ENCODE data around the gene RSBN1L. TPM values are rescaled to one million over a fixed set of nuclear protein-coding genes. Genes with fewer than 3 reads are reported as not detected.
"Not testable (repeated sequence)": the region's sequence is repeated elsewhere in the genome, so short reads cannot be mapped to it uniquely, and the experiment has no call there.

RSBN1L gene
- total RNA-seq, 1 experiment from 2014 or later = 23.2 TPM

DNA sequence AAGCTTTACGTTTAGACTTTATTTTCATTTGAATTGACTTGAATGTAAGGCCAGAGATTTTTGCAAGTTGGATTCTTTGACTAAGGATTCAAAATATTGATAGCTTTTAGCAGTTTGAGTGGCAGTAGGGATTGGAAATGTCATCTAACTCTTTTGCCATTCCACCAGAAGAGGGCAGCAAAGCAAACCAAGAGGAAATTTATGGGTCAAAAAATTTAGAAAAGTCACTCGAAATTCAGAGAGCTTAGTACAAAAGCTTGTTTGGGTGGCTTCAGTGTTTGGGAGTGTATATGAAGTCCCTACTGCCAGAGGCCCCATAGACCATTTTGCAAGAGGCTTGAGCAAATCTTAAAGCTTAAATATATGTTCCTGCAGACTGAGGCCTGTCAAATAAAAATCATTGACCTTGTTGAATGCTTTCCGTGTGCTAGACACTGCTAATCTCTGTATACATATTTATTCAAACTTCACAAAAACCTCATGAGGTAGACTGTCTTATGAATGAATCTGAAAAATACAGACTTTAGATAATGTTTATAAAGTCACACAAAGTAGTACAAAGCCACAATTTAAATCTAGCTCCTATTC lies 44.6 kb upstream of the RSBN1L start:
- DNase-seq (ENCODE audit: low spot score) = peak; percentile 58
- intact Hi-C loops (cut with micrococcal nuclease; ENCODE audit: unreplicated experiment) = loop anchor here (10.0 kb wide), 2 partner anchors 217 to 363 kb away; no protein-coding TSS in a partner anchor
- CTCF ChIA-PET = interaction anchor here (0.7 to 1.3 kb wide), 5 partner anchors 45 to 147 kb away, joined by 3 to 7 read pairs (median 3); partner anchors contain the start of genes PHTF2 and TMEM60
- H3K9me3 ChIP-seq (ENCODE audit: low read depth, low read length, poor library complexity, severe bottlenecking) = no peaks in the 10 kb centered on the region
- no peak overlapping the region for H3K4me3 ChIP-seq (ENCODE audit: low read depth, low read length, poor library complexity, severe bottlenecking)
- BruUV-seq (replicated peaks) = no TSS peak
- H3K4me1 ChIP-seq (ENCODE audit: insufficient read depth, low read length, poor library complexity, severe bottlenecking) = no peaks in the 10 kb centered on the region
- TF ChIP-seq, protein P1, sequence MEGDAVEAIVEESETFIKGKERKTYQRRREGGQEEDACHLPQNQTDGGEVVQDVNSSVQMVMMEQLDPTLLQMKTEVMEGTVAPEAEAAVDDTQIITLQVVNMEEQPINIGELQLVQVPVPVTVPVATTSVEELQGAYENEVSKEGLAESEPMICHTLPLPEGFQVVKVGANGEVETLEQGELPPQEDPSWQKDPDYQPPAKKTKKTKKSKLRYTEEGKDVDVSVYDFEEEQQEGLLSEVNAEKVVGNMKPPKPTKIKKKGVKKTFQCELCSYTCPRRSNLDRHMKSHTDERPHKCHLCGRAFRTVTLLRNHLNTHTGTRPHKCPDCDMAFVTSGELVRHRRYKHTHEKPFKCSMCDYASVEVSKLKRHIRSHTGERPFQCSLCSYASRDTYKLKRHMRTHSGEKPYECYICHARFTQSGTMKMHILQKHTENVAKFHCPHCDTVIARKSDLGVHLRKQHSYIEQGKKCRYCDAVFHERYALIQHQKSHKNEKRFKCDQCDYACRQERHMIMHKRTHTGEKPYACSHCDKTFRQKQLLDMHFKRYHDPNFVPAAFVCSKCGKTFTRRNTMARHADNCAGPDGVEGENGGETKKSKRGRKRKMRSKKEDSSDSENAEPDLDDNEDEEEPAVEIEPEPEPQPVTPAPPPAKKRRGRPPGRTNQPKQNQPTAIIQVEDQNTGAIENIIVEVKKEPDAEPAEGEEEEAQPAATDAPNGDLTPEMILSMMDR (conservative IDR thresholded peaks at IDR 0.05; ENCODE audit: low read depth, low read length) = peak; percentile 72
- TF ChIP-seq EZH2 (IDR thresholded peaks at IDR 0.05; ENCODE audit: borderline replicate concordance, low read depth, low read length, poor library complexity, severe bottlenecking) = no peak
- no peaks in the 10 kb centered on the region for H3K27me3 ChIP-seq (replicated peaks; ENCODE audit: insufficient read depth, low read depth, low read length, poor library complexity)
- POLR2A ChIA-PET (ENCODE audit: low non-redundant PET) = no interaction called here
- no peaks in the 10 kb centered on the region for H3K36me3 ChIP-seq (ENCODE audit: insufficient read depth, low read length, poor library complexity, severe bottlenecking)
- H3K27ac ChIP-seq (ENCODE audit: low read depth, low read length, poor library complexity, severe bottlenecking) = no peak overlapping the region

GRCh38 chr7:77652826-77653225 lies 43.4 kb upstream of the RSBN1L start:
- H3K27ac ChIP-seq (ENCODE audit: low read depth, low read length, poor library complexity, severe bottlenecking); BruUV-seq (replicated peaks); H3K27me3 ChIP-seq (replicated peaks; ENCODE audit: insufficient read depth, low read depth, low read length, poor library complexity); H3K9me3 ChIP-seq (ENCODE audit: low read depth, low read length, poor library complexity, severe bottlenecking); POLR2A ChIA-PET (ENCODE audit: low non-redundant PET); H3K36me3 ChIP-seq (ENCODE audit: insufficient read depth, low read length, poor library complexity, severe bottlenecking); H3K4me1 ChIP-seq (ENCODE audit: insufficient read depth, low read length, poor library complexity, severe bottlenecking); DNase-seq (ENCODE audit: low spot score); H3K4me3 ChIP-seq (ENCODE audit: low read depth, low read length, poor library complexity, severe bottlenecking): not testable (repeated sequence)
- intact Hi-C loops (cut with micrococcal nuclease; ENCODE audit: unreplicated experiment) = loop anchor here (10.0 kb wide), 2 partner anchors 218 to 362 kb away; no protein-coding TSS in a partner anchor
- CTCF ChIA-PET = interaction anchor here (0.7 kb wide), 1 partner anchor 261 kb away, joined by 5 read pairs; no protein-coding TSS in a partner anchor

DNA sequence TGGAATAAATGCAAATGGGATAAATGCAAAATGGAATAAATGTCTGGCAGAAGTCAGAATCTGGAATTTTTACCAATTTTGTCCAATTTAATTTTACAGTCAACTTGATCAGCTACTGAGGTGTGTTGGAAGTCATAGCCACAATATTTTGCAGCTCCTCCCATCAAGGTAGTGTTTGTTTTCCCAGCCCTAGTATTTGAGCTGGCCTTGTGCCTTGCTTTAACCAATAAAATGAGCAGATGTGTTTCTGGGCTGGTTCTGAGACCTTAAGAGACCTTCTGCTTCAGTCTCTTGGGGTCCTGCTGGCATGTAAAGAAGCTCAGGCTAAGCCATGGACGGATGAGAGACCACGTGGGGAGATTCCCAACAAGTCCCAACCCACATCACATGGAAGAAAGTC lies 42.7 kb upstream of the RSBN1L start:
- no peaks in the 10 kb centered on the region for H3K4me1 ChIP-seq (ENCODE audit: insufficient read depth, low read length, poor library complexity, severe bottlenecking)
- POLR2A ChIA-PET (ENCODE audit: low non-redundant PET) = no interaction called here
- intact Hi-C loops (cut with micrococcal nuclease; ENCODE audit: unreplicated experiment) = loop anchor here (10.0 kb wide), 2 partner anchors 219 to 361 kb away; no protein-coding TSS in a partner anchor
- no peaks in the 10 kb centered on the region for H3K9me3 ChIP-seq (ENCODE audit: low read depth, low read length, poor library complexity, severe bottlenecking)
- TF ChIP-seq, protein P1 (conservative IDR thresholded peaks at IDR 0.05; ENCODE audit: low read depth, low read length) = no peak
- TF ChIP-seq EZH2 (IDR thresholded peaks at IDR 0.05; ENCODE audit: borderline replicate concordance, low read depth, low read length, poor library complexity, severe bottlenecking) = no peak
- DNase-seq (ENCODE audit: low spot score) = no peak
- no peak overlapping the region for H3K4me3 ChIP-seq (ENCODE audit: low read depth, low read length, poor library complexity, severe bottlenecking)
- no peaks in the 10 kb centered on the region for H3K36me3 ChIP-seq (ENCODE audit: insufficient read depth, low read length, poor library complexity, severe bottlenecking)
- no TSS peak for BruUV-seq (replicated peaks)
- no peaks in the 10 kb centered on the region for H3K27me3 ChIP-seq (replicated peaks; ENCODE audit: insufficient read depth, low read depth, low read length, poor library complexity)
- H3K27ac ChIP-seq (ENCODE audit: low read depth, low read length, poor library complexity, severe bottlenecking) = no peak overlapping the region
- CTCF ChIA-PET = no interaction called here

- no peaks in the 10 kb centered on the region for H3K9me3 ChIP-seq (ENCODE audit: low read depth, low read length, poor library complexity, severe bottlenecking)
- no peaks in the 10 kb centered on the region for H3K36me3 ChIP-seq (ENCODE audit: insufficient read depth, low read length, poor library complexity, severe bottlenecking)
- no peak overlapping the region for H3K4me3 ChIP-seq (ENCODE audit: low read depth, low read length, poor library complexity, severe bottlenecking)
- no peaks in the 10 kb centered on the region for H3K27me3 ChIP-seq (replicated peaks; ENCODE audit: insufficient read depth, low read depth, low read length, poor library complexity)
- no TSS peak for BruUV-seq (replicated peaks)
- H3K27ac ChIP-seq (ENCODE audit: low read depth, low read length, poor library complexity, severe bottlenecking) = no peak overlapping the region
- H3K4me1 ChIP-seq (ENCODE audit: insufficient read depth, low read length, poor library complexity, severe bottlenecking) = no peaks in the 10 kb centered on the region
- intact Hi-C loops (cut with micrococcal nuclease; ENCODE audit: unreplicated experiment) = loop anchor here (5.0 to 10.0 kb wide), 3 partner anchors 221 to 359 kb away; no protein-coding TSS in a partner anchor
- ChIA-PET POLR2A (ENCODE audit: low non-redundant PET) (no interaction called here), CTCF (no interaction called here)
- TF ChIP-seq EZH2 (IDR thresholded peaks at IDR 0.05; ENCODE audit: borderline replicate concordance, low read depth, low read length, poor library complexity, severe bottlenecking) = no peak
- TF ChIP-seq, protein P1 (conservative IDR thresholded peaks at IDR 0.05; ENCODE audit: low read depth, low read length) = no peak
- DNase-seq (ENCODE audit: low spot score) = no peak
These were observed 40.9 kb upstream of the RSBN1L start for GRCh38 chr7:77655356-77655755.
